HepG2 (cell line): ENCODE data around the gene LHPP. TPM values are rescaled to one million over a fixed set of nuclear protein-coding genes. Genes with fewer than 3 reads are reported as not detected.

Source experiments
- ATAC-seq: fragments of 200-7000 bp; cut with Tn5 transposase; 3 replicates; pipeline ENCODE4 v1.9.1; 2020; ENCODE audit warnings: mild to moderate bottlenecking, moderate library complexity
- BruUV-seq: library from RNA; stranded (reverse); fragments of 400-500 nt; replicated peaks from 2 replicates; lab custom pipeline; 2021; lab: Mats Ljungman, UMichigan
- CTCF ChIA-PET: fragments of 300-600 bp; formaldehyde crosslinking; extraction: SDS; loops from one replicate; lab custom pipeline; 2021; ENCODE audit warnings: low total read pairs, inconsistent platforms, low intra/inter-chr PET ratio; lab: Yijun Ruan, JAX
- POLR2A ChIA-PET: fragments of 350-600 bp; sonication (Branson Sonifier 250); formaldehyde crosslinking; loops from one replicate; lab custom pipeline; 2020; ENCODE audit warnings: antibody characterized with exemption, inconsistent platforms; lab: Yijun Ruan, JAX
- DNase-seq: peaks from one replicate; pipeline ENCODE4 v3.0.0-alpha.2; 2015; ENCODE audit warnings: low spot score
- FAIRE-seq: peaks from 3 replicates; lab custom pipeline; 2011; peaks lifted over from hg19 to GRCh38; lab: Jason Lieb, UNC
- H2AFZ ChIP-seq: one replicate; pipeline ENCODE4 v1.6.1; 2011; ENCODE audit warnings: low read length, inconsistent platforms
- H3K27ac ChIP-seq: fragments of 300-600 bp; 3 replicates; pipeline ENCODE4 v1.8.0; 2011; ENCODE audit warnings: mixed run types, mild to moderate bottlenecking, mixed read lengths, low read length, inconsistent platforms; ENCODE audit not compliant: insufficient read depth; ENCODE audit errors: extremely low read length
- H3K27me3 ChIP-seq, 2 experiments: fragments of 200-600 bp in 1 of 2; 2 replicates in 1 of 2; 3 replicates in 1 of 2; pipeline versions ENCODE4 v1.6.0 to v1.8.0; 2011; ENCODE audit warnings: low read length in 2 of 2, mild to moderate bottlenecking in 2 of 2, moderate library complexity in 2 of 2, inconsistent platforms in 1 of 2; ENCODE audit not compliant: insufficient read depth in 2 of 2, control insufficient read depth in 1 of 2
- H3K36me3 ChIP-seq, 2 experiments: fragments of 200-600 bp in 1 of 2; replicated peaks in 1 of 2; 2 replicates in 1 of 2; 3 replicates in 1 of 2; pipeline versions ENCODE4 v1.5.1 to v1.8.0; 2011; ENCODE audit warnings: low read length in 2 of 2, inconsistent platforms in 1 of 2; ENCODE audit not compliant: insufficient read depth in 2 of 2, control insufficient read depth in 1 of 2
- H3K4me1 ChIP-seq: 2 replicates; pipeline ENCODE4 v1.5.1; 2012; ENCODE audit warnings: low read length, inconsistent platforms; ENCODE audit not compliant: insufficient read depth
- H3K4me2 ChIP-seq: 2 replicates; pipeline ENCODE4 v1.6.0; 2011; ENCODE audit warnings: low read depth, low read length, inconsistent platforms
- H3K4me3 ChIP-seq, 3 experiments: fragments of 200-600 bp in 1 of 3; sonication (generic), shearing (Covaris generic) in 1 of 3; replicated peaks in 1 of 3; 2 replicates each; pipeline ENCODE4 v1.5.1; 2011 to 2016; ENCODE audit warnings: low read length in 3 of 3, inconsistent platforms in 2 of 3, low read depth in 2 of 3, mild to moderate bottlenecking in 2 of 3, control low read depth in 1 of 3, mixed read lengths in 1 of 3; ENCODE audit not compliant: insufficient read depth in 1 of 3
- H3K79me2 ChIP-seq: one replicate; pipeline ENCODE4 v1.6.1; 2011; ENCODE audit warnings: low read length, inconsistent platforms; ENCODE audit not compliant: insufficient read depth
- H3K9ac ChIP-seq: 2 replicates; pipeline ENCODE4 v1.6.0; 2011; ENCODE audit warnings: mild to moderate bottlenecking, low read depth, low read length, inconsistent platforms; ENCODE audit not compliant: insufficient read depth
- H3K9me3 ChIP-seq: 2 replicates; pipeline ENCODE4 v1.5.1; 2012; ENCODE audit warnings: mild to moderate bottlenecking, low read length
- H4K20me1 ChIP-seq: 2 replicates; pipeline ENCODE4 v1.6.0; 2011; ENCODE audit warnings: inconsistent platforms, mild to moderate bottlenecking, low read length, moderate library complexity; ENCODE audit not compliant: insufficient read depth
- ARNT ChIP-seq: fragments of 450-650 bp; IDR thresholded peaks from 2 replicates; pipeline ENCODE4 v1.6.1; 2017
- CREM ChIP-seq, 2 experiments: sonication (generic) in 1 of 2; formaldehyde crosslinking in 1 of 2; IDR thresholded peaks; 2 replicates each; pipeline versions ENCODE4 v1.4.0 to v1.6.1; 2016 to 2020; ENCODE audit warnings: antibody characterized with exemption in 1 of 2, mild to moderate bottlenecking in 1 of 2, missing genetic modification reagents in 1 of 2
- EEA1 ChIP-seq: sonication (generic); formaldehyde crosslinking; IDR thresholded peaks from 2 replicates; pipeline ENCODE4 v1.5.1; 2020; ENCODE audit warnings: mild to moderate bottlenecking, missing genetic modification reagents, borderline replicate concordance
- IRF1 ChIP-seq: sonication (generic); formaldehyde crosslinking; IDR thresholded peaks from 2 replicates; pipeline ENCODE4 v1.4.0; 2020; ENCODE audit warnings: low read depth, mild to moderate bottlenecking, missing genetic modification reagents
- MXD3 ChIP-seq: IDR thresholded peaks from 2 replicates; pipeline ENCODE4 v1.6.1; 2016; ENCODE audit warnings: mild to moderate bottlenecking, missing biosample characterization, missing genetic modification reagents
- NFAT5 ChIP-seq: sonication (generic); formaldehyde crosslinking; IDR thresholded peaks from 2 replicates; pipeline ENCODE4 v1.4.0; 2020; ENCODE audit warnings: missing genetic modification reagents
- SKIL ChIP-seq: sonication (generic); formaldehyde crosslinking; IDR thresholded peaks from 2 replicates; pipeline ENCODE4 v1.8.0; 2022; ENCODE audit warnings: missing genetic modification reagents, mild to moderate bottlenecking, moderate library complexity, borderline replicate concordance
- TBL1XR1 ChIP-seq: fragments of 150-350 bp; IDR thresholded peaks from 2 replicates; pipeline ENCODE4 v1.6.1; 2014; ENCODE audit warnings: borderline replicate concordance, low read length; ENCODE audit not compliant: partially characterized antibody
- ZNF205 ChIP-seq: IDR thresholded peaks from 2 replicates; pipeline ENCODE4 v1.6.1; 2018; ENCODE audit warnings: missing biosample characterization, missing genetic modification reagents
- ZNF335 ChIP-seq: sonication (generic); formaldehyde crosslinking; IDR thresholded peaks from 2 replicates; pipeline ENCODE4 v1.4.0; 2020; ENCODE audit warnings: missing genetic modification reagents
- ZNF629 ChIP-seq: sonication (generic); formaldehyde crosslinking; conservative IDR thresholded peaks from 2 replicates; pipeline ENCODE4 v1.5.0; 2020; ENCODE audit warnings: missing genetic modification reagents
- ZNF674 ChIP-seq: sonication (generic); formaldehyde crosslinking; IDR thresholded peaks from 2 replicates; pipeline ENCODE4 v1.5.0; 2020; ENCODE audit warnings: low read depth, mild to moderate bottlenecking, missing genetic modification reagents
- WGBS: methylation state at CpG from one replicate; pipeline ENCODE4 v1.1.6; 2017; ENCODE audit warnings: low lambda C conversion rate; 5-methylcytosine and 5-hydroxymethylcytosine counted together
- in situ Hi-C: cut with HindIII; loops from 2 replicates; pipeline ENCODE4 v1.10.0; 2017; ENCODE audit warnings: low pct_unique_long_range_greater_than_20kb; ENCODE audit not compliant: extremely low pct_ligation_motif_present
- intact Hi-C: fragments of 100-400 bp; cut with micrococcal nuclease; formaldehyde crosslinking; loops from one replicate; pipeline ENCODE4 v1.10.0; 2022; ENCODE audit not compliant: unreplicated experiment
- polyA plus RNA-seq, 8 experiments: library from polyadenylated mRNA; depleted of rRNA in 3 of 8; stranded (reverse) in 7 of 8; unstranded in 1 of 8; fragments of >200 nt; fragmentation: Illumina TruSeq in 4 of 8; extraction: Trizol in 4 of 8; gene quantifications; 2 replicates each; pipeline versions ENCODE4 v1.2.1 to v1.2.3, GENCODE V29; 2011 to 2016; ENCODE audit warnings: low read depth in 4 of 8, missing spikeins in 1 of 8, mixed read lengths in 1 of 8; ENCODE audit not compliant: insufficient read depth in 1 of 8
- total RNA-seq, 5 experiments: library from RNA; depleted of rRNA; stranded (reverse); fragments of >200 nt; fragmentation: Illumina TruSeq; extraction: Trizol; gene quantifications; 2 replicates each; pipeline ENCODE4 v1.2.3, GENCODE V29; 2016; ENCODE audit warnings: low read depth in 1 of 5

Gene LHPP
- total and polyA plus RNA-seq, 2 of the 13 experiments (the other 11 are each of a cell fraction or from before 2014, with no cell fraction given), result 5.2 to 13.1 TPM

GRCh38 chr10:124651402-124651891 is 189.8 kb downstream of the LHPP start (continued):
- TF ChIP-seq SKIL (CRISPR knock-in tag) (peak; percentile 83), TBL1XR1 (no peak), CREM (IDR thresholded peaks at IDR 0.05) (no peak), CREM (CRISPR knock-in tag; IDR thresholded peaks at IDR 0.05) (no peak), ZNF205 (CRISPR knock-in tag) (0 out of 2 replicates have a peak, but pooled peaks have one; percentile 35)

GRCh38 chr10:124652200-124652599 is 190.6 kb downstream of the LHPP start:
- peaks cover 40% of the 10 kb centered on the region for H3K4me1 ChIP-seq
- BruUV-seq, result no TSS peak
- H3K4me3 ChIP-seq, result no peak overlapping the region
- no peak for FAIRE-seq
- ChIA-PET CTCF (no interaction called here), POLR2A (no interaction called here)
- H3K9ac ChIP-seq, result no peak overlapping the region
- intact Hi-C loops, result no loop called here
- H3K4me2 ChIP-seq, result no peak overlapping the region
- 40% methylated on average over 1 of the region's 5 CpGs for WGBS
- no peaks in the 10 kb centered on the region for H4K20me1 ChIP-seq
- peaks cover 0 to 5% of the 10 kb centered on the region in 2 experiments; a peak in 2 of 5 replicates for H3K36me3 ChIP-seq
- ATAC-seq, result no peak
- H3K27me3 ChIP-seq, result no peaks in the 10 kb centered on the region
- H3K79me2 ChIP-seq, result no peaks in the 10 kb centered on the region
- in situ Hi-C loops, result no loop called here
- peak; percentile 86 for TF ChIP-seq ZNF629
- TF ChIP-seq EEA1 (CRISPR knock-in tag), result no peak
- TF ChIP-seq ZNF335 (CRISPR knock-in tag), result no peak
- no peak for TF ChIP-seq MXD3 (CRISPR knock-in tag)
- TF ChIP-seq ARNT, result no peak
- no peak for TF ChIP-seq ZNF674 (CRISPR knock-in tag)
- no peak for TF ChIP-seq IRF1 (CRISPR knock-in tag)
- TF ChIP-seq NFAT5, result no peak
- TF ChIP-seq, all 625 proteins: peak for 1
- peak overlapping the region; percentile 49 for H3K27ac ChIP-seq
- H3K9me3 ChIP-seq, result no peaks in the 10 kb centered on the region
- no peak overlapping the region for H2AFZ ChIP-seq
- DNase-seq, result no peak
